ENCODE results near the gene ADCY9. TPM values are rescaled to one million over a fixed set of nuclear protein-coding genes. Genes with fewer than 3 reads are reported as not detected.

The ADCY9 gene
- total and polyA plus RNA-seq, 2 experiments from 2014 or later: 2.2 to 18.3 TPM

DNA sequence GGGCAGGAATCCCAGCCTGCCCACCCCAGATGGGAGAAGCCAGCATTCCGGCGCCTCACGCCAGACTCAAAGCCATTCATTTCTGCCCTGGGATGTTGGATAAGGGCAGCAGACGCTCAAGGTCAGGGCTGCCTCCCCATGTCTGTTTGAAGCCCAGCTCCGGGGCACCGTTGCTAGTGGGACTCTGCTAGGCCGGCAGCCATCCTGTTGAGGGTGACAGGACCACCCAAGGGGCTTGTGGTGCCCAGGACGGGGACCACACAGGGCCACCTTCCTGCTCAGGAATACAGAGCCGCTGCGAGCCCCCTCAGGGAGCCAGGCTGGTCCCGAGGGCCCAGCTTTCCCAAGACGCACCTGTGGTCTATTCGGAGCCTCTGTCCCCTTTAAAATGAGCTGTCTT, 134.0 kb downstream of the ADCY9 start:
- Mint-ChIP-seq H3K9me3 (no peaks in the 10 kb centered on the region), H3K4me1 (peaks cover 6% of the 10 kb centered on the region; the same call in 2 of the 3 replicates), H3K27me3 (ENCODE audit: insufficient read depth, low read depth, poor library complexity) (peaks cover 5% of the 10 kb centered on the region), H3K27ac (no peak overlapping the region), H3K36me3 (ENCODE audit: low read depth) (no peaks in the 10 kb centered on the region), H3K4me3 (no peak overlapping the region)
- Histone ChIP-seq H3K36me3 (ENCODE audit: insufficient read depth) (no peaks in the 10 kb centered on the region), H3K4me1 (ENCODE audit: insufficient read depth) (no peaks in the 10 kb centered on the region), H3K27ac (ENCODE audit: low read depth) (no peak overlapping the region), H3K9me2 (ENCODE audit: insufficient read depth) (no peaks in the 10 kb centered on the region), H3K4me3 (no peak overlapping the region), H3K27me3 (ENCODE audit: insufficient read depth) (no peaks in the 10 kb centered on the region), H2AFZ (no peak overlapping the region), H3K4me2 (no peak overlapping the region), H4K20me1 (replicated peaks; ENCODE audit: insufficient read depth) (no peaks in the 10 kb centered on the region), H3F3A (replicated peaks; ENCODE audit: low read depth) (0 out of 2 replicates have a peak, but pooled peaks cover 3% of the 10 kb centered on the region), H3K79me2 (replicated peaks; ENCODE audit: insufficient read depth) (no peaks in the 10 kb centered on the region)
- TF ChIP-seq CREB1 (CRISPR knock-in tag; IDR thresholded peaks at IDR 0.05; ENCODE audit: low read depth) (no peak), NANOG (IDR thresholded peaks at IDR 0.05; ENCODE audit: borderline replicate concordance) (no peak), EZH2 (IDR thresholded peaks at IDR 0.05; ENCODE audit: low read depth, unreplicated experiment) (no peak), ZNF331 (CRISPR knock-in tag; IDR thresholded peaks at IDR 0.05; ENCODE audit: low read depth) (no peak), EZH2phosphoT487 (IDR thresholded peaks at IDR 0.05; ENCODE audit: unreplicated experiment) (no peak), POLR2AphosphoS5 (IDR thresholded peaks at IDR 0.05; ENCODE audit: low read depth) (no peak), STAT1 (IDR thresholded peaks at IDR 0.05; ENCODE audit: unreplicated experiment) (no peak), ZNF114 (CRISPR knock-in tag; IDR thresholded peaks at IDR 0.05) (no peak), JUNB (IDR thresholded peaks at IDR 0.05; ENCODE audit: unreplicated experiment) (no peak)
- TF ChIP-seq, protein P1, sequence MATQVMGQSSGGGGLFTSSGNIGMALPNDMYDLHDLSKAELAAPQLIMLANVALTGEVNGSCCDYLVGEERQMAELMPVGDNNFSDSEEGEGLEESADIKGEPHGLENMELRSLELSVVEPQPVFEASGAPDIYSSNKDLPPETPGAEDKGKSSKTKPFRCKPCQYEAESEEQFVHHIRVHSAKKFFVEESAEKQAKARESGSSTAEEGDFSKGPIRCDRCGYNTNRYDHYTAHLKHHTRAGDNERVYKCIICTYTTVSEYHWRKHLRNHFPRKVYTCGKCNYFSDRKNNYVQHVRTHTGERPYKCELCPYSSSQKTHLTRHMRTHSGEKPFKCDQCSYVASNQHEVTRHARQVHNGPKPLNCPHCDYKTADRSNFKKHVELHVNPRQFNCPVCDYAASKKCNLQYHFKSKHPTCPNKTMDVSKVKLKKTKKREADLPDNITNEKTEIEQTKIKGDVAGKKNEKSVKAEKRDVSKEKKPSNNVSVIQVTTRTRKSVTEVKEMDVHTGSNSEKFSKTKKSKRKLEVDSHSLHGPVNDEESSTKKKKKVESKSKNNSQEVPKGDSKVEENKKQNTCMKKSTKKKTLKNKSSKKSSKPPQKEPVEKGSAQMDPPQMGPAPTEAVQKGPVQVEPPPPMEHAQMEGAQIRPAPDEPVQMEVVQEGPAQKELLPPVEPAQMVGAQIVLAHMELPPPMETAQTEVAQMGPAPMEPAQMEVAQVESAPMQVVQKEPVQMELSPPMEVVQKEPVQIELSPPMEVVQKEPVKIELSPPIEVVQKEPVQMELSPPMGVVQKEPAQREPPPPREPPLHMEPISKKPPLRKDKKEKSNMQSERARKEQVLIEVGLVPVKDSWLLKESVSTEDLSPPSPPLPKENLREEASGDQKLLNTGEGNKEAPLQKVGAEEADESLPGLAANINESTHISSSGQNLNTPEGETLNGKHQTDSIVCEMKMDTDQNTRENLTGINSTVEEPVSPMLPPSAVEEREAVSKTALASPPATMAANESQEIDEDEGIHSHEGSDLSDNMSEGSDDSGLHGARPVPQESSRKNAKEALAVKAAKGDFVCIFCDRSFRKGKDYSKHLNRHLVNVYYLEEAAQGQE (IDR thresholded peaks at IDR 0.05; ENCODE audit: unreplicated experiment): no peak
- TF ChIP-seq, protein P2, sequence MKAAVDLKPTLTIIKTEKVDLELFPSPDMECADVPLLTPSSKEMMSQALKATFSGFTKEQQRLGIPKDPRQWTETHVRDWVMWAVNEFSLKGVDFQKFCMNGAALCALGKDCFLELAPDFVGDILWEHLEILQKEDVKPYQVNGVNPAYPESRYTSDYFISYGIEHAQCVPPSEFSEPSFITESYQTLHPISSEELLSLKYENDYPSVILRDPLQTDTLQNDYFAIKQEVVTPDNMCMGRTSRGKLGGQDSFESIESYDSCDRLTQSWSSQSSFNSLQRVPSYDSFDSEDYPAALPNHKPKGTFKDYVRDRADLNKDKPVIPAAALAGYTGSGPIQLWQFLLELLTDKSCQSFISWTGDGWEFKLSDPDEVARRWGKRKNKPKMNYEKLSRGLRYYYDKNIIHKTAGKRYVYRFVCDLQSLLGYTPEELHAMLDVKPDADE (IDR thresholded peaks at IDR 0.05): no peak
- TF ChIP-seq, protein P3, sequence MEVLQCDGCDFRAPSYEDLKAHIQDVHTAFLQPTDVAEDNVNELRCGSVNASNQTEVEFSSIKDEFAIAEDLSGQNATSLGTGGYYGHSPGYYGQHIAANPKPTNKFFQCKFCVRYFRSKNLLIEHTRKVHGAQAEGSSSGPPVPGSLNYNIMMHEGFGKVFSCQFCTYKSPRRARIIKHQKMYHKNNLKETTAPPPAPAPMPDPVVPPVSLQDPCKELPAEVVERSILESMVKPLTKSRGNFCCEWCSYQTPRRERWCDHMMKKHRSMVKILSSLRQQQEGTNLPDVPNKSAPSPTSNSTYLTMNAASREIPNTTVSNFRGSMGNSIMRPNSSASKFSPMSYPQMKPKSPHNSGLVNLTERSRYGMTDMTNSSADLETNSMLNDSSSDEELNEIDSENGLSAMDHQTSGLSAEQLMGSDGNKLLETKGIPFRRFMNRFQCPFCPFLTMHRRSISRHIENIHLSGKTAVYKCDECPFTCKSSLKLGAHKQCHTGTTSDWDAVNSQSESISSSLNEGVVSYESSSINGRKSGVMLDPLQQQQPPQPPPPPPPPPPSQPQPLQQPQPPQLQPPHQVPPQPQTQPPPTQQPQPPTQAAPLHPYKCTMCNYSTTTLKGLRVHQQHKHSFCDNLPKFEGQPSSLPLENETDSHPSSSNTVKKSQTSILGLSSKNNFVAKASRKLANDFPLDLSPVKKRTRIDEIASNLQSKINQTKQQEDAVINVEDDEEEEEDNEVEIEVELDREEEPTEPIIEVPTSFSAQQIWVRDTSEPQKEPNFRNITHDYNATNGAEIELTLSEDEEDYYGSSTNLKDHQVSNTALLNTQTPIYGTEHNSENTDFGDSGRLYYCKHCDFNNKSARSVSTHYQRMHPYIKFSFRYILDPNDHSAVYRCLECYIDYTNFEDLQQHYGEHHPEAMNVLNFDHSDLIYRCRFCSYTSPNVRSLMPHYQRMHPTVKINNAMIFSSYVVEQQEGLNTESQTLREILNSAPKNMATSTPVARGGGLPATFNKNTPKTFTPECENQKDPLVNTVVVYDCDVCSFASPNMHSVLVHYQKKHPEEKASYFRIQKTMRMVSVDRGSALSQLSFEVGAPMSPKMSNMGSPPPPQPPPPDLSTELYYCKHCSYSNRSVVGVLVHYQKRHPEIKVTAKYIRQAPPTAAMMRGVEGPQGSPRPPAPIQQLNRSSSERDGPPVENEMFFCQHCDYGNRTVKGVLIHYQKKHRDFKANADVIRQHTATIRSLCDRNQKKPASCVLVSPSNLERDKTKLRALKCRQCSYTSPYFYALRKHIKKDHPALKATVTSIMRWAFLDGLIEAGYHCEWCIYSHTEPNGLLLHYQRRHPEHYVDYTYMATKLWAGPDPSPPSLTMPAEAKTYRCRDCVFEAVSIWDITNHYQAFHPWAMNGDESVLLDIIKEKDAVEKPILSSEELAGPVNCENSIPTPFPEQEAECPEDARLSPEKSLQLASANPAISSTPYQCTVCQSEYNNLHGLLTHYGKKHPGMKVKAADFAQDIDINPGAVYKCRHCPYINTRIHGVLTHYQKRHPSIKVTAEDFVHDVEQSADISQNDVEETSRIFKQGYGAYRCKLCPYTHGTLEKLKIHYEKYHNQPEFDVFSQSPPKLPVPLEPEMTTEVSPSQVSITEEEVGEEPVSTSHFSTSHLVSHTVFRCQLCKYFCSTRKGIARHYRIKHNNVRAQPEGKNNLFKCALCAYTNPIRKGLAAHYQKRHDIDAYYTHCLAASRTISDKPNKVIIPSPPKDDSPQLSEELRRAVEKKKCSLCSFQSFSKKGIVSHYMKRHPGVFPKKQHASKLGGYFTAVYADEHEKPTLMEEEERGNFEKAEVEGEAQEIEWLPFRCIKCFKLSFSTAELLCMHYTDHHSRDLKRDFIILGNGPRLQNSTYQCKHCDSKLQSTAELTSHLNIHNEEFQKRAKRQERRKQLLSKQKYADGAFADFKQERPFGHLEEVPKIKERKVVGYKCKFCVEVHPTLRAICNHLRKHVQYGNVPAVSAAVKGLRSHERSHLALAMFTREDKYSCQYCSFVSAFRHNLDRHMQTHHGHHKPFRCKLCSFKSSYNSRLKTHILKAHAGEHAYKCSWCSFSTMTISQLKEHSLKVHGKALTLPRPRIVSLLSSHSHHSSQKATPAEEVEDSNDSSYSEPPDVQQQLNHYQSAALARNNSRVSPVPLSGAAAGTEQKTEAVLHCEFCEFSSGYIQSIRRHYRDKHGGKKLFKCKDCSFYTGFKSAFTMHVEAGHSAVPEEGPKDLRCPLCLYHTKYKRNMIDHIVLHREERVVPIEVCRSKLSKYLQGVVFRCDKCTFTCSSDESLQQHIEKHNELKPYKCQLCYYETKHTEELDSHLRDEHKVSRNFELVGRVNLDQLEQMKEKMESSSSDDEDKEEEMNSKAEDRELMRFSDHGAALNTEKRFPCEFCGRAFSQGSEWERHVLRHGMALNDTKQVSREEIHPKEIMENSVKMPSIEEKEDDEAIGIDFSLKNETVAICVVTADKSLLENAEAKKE (CRISPR knock-in tag; IDR thresholded peaks at IDR 0.05): no peak
- TF ChIP-seq, protein P4, sequence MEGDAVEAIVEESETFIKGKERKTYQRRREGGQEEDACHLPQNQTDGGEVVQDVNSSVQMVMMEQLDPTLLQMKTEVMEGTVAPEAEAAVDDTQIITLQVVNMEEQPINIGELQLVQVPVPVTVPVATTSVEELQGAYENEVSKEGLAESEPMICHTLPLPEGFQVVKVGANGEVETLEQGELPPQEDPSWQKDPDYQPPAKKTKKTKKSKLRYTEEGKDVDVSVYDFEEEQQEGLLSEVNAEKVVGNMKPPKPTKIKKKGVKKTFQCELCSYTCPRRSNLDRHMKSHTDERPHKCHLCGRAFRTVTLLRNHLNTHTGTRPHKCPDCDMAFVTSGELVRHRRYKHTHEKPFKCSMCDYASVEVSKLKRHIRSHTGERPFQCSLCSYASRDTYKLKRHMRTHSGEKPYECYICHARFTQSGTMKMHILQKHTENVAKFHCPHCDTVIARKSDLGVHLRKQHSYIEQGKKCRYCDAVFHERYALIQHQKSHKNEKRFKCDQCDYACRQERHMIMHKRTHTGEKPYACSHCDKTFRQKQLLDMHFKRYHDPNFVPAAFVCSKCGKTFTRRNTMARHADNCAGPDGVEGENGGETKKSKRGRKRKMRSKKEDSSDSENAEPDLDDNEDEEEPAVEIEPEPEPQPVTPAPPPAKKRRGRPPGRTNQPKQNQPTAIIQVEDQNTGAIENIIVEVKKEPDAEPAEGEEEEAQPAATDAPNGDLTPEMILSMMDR (conservative IDR thresholded peaks at IDR 0.05; ENCODE audit: low read depth in 2 of 2): no peak
- ATAC-seq (no peak), DNase-seq (ENCODE audit: low spot score) (no peak)

All from GM23338 (cell line).